Measurements from ENCODE around the gene TGFBR1.
"Not testable (repeated sequence)": the region's sequence is repeated elsewhere in the genome, so short reads cannot be mapped to it uniquely, and the experiment has no call there.

TGFBR1 gene

DNA sequence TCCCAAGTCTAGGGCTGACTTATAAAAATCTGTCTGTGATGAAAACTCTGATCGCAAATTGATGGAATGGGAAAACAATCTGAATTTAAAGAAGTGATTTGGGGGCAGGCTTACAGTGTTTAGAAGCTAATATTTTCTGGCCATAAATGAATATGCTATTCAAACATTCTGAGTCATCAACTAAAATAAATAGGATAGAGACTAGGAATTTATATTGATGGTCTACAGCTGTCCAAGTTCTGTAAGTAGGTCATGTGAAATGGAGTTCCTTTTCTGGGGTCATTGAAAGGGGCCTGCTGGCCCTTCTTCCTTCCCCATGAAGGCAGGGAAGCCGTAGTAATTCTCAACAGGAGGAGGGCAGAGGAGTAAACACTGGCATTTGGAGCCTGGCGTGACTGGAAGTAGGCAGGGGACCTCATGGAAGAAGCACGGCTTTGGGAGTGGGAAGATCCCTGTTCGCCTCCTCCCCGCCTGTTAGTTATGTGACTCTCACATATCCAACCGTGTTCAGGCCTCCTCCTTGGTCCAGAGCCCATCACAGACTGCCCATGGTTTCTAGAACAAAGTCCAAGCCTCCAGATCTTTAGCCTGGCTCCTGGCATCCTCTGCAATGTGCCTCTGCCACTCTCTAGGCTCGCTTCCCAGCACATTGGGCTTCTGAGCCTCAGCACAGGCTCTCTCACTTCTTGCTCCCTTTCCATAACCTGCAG is 85.1 kb downstream of the TGFBR1 start:
- Histone ChIP-seq H3K27ac (ENCODE audit: low read length) (no peak overlapping the region), H3K9me3 (ENCODE audit: insufficient read depth, low read depth, low read length) (no peaks in the 10 kb centered on the region), H3K9ac (ENCODE audit: low read depth, low read length) (no peak overlapping the region), H3K27me3 (ENCODE audit: insufficient read depth, low read length) (no peaks in the 10 kb centered on the region), H3K36me3 (ENCODE audit: insufficient read depth, low read depth, low read length) (no peaks in the 10 kb centered on the region), H3K4me3 (ENCODE audit: low read length) (no peak overlapping the region), H3K4me1 (ENCODE audit: insufficient read depth, low read length) (peaks cover 6% of the 10 kb centered on the region; the same call in 1 of the 2 replicates)

- H3K4me1 ChIP-seq (ENCODE audit: insufficient read depth, low read length): peaks cover 6% of the 10 kb centered on the region; the same call in 1 of the 2 replicates
- H3K27ac ChIP-seq (ENCODE audit: low read length): no peak overlapping the region
- no peaks in the 10 kb centered on the region for H3K27me3 ChIP-seq (ENCODE audit: insufficient read depth, low read length)
- H3K36me3 ChIP-seq (ENCODE audit: insufficient read depth, low read depth, low read length): no peaks in the 10 kb centered on the region
- H3K4me3 ChIP-seq (ENCODE audit: low read length): no peak overlapping the region
- H3K9ac ChIP-seq (ENCODE audit: low read depth, low read length): no peak overlapping the region
- H3K9me3 ChIP-seq (ENCODE audit: insufficient read depth, low read depth, low read length): no peaks in the 10 kb centered on the region
Observed at GRCh38 chr9:99190597-99191283, 85.8 kb downstream of the TGFBR1 start.

DNA sequence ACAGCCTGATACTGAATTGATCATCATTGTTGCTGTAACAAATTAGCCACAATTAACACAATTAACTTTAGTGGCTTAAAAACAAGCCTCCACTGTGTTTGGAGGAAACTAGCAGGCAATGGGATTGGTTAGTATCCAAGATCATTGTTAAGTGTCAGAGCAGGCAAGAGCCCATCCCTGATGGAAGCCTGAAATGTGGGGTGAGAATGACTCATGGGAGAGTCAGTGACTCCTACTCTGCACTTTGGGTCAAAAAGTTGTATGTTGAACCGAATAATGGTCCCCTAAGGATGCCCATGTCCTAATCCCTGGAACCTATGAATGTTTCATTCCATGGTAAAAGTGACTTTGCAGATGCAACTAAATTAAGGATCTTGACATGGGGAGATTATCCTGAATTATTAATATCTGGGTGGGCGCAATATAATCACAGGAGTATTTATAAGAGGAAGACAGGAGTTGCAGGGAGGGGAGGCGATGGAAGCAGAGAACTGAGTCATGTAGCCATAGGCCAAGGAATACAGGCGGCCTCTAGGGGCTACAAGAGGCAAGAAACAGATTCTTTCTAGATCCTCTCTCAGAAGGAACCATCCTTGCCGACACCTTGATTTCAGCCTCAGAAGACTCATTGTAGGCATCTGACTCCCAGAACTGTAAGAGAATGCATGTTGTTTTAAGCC is 88.0 kb downstream of the TGFBR1 start:
- Histone ChIP-seq H3K9ac (ENCODE audit: low read depth, low read length) (no peak overlapping the region), H3K27ac (ENCODE audit: low read length) (no peak overlapping the region), H3K27me3 (ENCODE audit: insufficient read depth, low read length) (no peaks in the 10 kb centered on the region), H3K4me3 (ENCODE audit: low read length) (no peak overlapping the region), H3K4me1 (ENCODE audit: insufficient read depth, low read length) (no peaks in the 10 kb centered on the region), H3K9me3 (ENCODE audit: insufficient read depth, low read depth, low read length) (no peaks in the 10 kb centered on the region), H3K36me3 (ENCODE audit: insufficient read depth, low read depth, low read length) (no peaks in the 10 kb centered on the region)

DNA sequence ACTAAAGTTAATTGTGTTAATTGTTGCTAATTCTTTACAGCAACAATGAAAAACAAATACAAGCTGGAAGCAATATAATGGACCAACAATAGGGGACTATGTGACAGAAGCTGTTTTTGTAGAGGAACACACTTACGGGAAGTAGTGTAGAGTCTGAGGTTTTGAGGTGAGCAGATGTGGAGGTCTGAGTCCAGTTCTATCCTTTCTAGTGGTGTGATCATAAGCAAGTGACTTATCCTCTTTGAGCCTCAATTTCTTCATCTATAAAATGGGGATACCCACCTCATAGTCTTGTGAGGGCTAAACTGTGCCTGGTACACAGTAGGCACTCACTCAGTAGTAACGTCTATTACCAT is 88.5 kb downstream of the TGFBR1 start:
- H3K9ac ChIP-seq (ENCODE audit: low read depth, low read length): no peak overlapping the region
- no peaks in the 10 kb centered on the region for H3K9me3 ChIP-seq (ENCODE audit: insufficient read depth, low read depth, low read length)
- no peaks in the 10 kb centered on the region for H3K4me1 ChIP-seq (ENCODE audit: insufficient read depth, low read length)
- H3K36me3 ChIP-seq (ENCODE audit: insufficient read depth, low read depth, low read length): no peaks in the 10 kb centered on the region
- no peaks in the 10 kb centered on the region for H3K27me3 ChIP-seq (ENCODE audit: insufficient read depth, low read length)
- no peak overlapping the region for H3K27ac ChIP-seq (ENCODE audit: low read length)
- no peak overlapping the region for H3K4me3 ChIP-seq (ENCODE audit: low read length)

DNA sequence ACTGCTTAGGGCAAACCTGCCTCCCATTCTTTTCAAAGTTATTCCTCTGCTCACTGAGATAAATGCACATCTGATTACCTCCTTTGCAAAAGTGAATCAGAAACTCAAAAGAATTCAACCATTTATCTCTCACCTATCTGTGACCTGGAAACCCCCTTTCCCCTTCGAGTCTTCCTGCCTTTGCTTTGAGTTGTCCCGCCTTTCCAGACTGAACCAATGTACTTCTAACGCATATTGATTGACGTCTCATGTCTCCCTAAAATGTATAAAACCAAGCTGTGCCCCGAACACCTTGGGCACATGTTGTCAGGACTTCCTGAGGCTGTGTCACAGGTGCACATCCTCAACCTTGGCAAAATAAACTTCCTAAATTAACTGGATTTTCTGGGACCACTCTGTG is 91.6 kb downstream of the TGFBR1 start:
- H3K27ac ChIP-seq (ENCODE audit: low read length); H3K9me3 ChIP-seq (ENCODE audit: insufficient read depth, low read depth, low read length): not testable (repeated sequence)

DNA sequence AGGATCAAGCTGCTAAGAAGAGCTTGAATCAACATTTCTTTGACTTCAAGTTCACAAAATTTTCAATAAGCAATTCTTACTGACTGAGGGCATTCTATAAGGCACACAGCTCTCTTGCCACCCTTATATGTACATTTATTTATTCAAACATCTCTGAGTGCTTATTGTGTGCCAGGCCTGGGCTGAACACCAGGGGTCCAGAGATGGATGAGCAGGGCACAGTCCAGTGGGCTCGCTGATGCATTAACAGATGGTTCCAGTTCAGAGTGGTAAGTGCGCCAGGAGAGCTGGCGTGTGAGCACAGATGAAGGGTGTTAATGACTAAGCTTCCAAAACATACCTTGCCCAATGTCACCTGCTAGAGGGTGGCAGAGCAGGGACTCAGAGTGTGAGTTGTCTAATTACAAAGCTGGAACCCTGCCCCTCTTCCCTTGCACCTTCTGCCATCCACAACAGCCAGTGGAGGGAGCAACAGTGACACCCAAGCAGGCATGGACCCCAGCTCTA is 92.3 kb downstream of the TGFBR1 start:
- Histone ChIP-seq H3K4me1 (ENCODE audit: insufficient read depth, low read length) (no peaks in the 10 kb centered on the region), H3K9me3 (ENCODE audit: insufficient read depth, low read depth, low read length) (no peaks in the 10 kb centered on the region), H3K27me3 (ENCODE audit: insufficient read depth, low read length) (no peaks in the 10 kb centered on the region), H3K36me3 (ENCODE audit: insufficient read depth, low read depth, low read length) (no peaks in the 10 kb centered on the region), H3K9ac (ENCODE audit: low read depth, low read length) (no peak overlapping the region), H3K4me3 (ENCODE audit: low read length) (no peak overlapping the region), H3K27ac (ENCODE audit: low read length) (no peak overlapping the region)

More for the DNA sequence above, 91.6 kb downstream of the TGFBR1 start:
- H3K36me3 ChIP-seq (ENCODE audit: insufficient read depth, low read depth, low read length); H3K9ac ChIP-seq (ENCODE audit: low read depth, low read length); H3K4me1 ChIP-seq (ENCODE audit: insufficient read depth, low read length); H3K4me3 ChIP-seq (ENCODE audit: low read length); H3K27me3 ChIP-seq (ENCODE audit: insufficient read depth, low read length): not testable (repeated sequence)

GRCh38 chr9:99197987-99198386 is 93.1 kb downstream of the TGFBR1 start:
- Histone ChIP-seq H3K4me3 (ENCODE audit: low read length) (no peak overlapping the region), H3K9me3 (ENCODE audit: insufficient read depth, low read depth, low read length) (no peaks in the 10 kb centered on the region), H3K27me3 (ENCODE audit: insufficient read depth, low read length) (no peaks in the 10 kb centered on the region), H3K9ac (ENCODE audit: low read depth, low read length) (no peak overlapping the region), H3K36me3 (ENCODE audit: insufficient read depth, low read depth, low read length) (no peaks in the 10 kb centered on the region), H3K4me1 (ENCODE audit: insufficient read depth, low read length) (no peaks in the 10 kb centered on the region), H3K27ac (ENCODE audit: low read length) (no peak overlapping the region)

GRCh38 chr9:99199938-99200539 is 95.1 kb downstream of the TGFBR1 start:
- Histone ChIP-seq H3K4me1 (ENCODE audit: insufficient read depth, low read length) (no peaks in the 10 kb centered on the region), H3K27ac (ENCODE audit: low read length) (no peak overlapping the region), H3K9ac (ENCODE audit: low read depth, low read length) (no peak overlapping the region), H3K27me3 (ENCODE audit: insufficient read depth, low read length) (no peaks in the 10 kb centered on the region), H3K36me3 (ENCODE audit: insufficient read depth, low read depth, low read length) (no peaks in the 10 kb centered on the region), H3K4me3 (ENCODE audit: low read length) (no peak overlapping the region), H3K9me3 (ENCODE audit: insufficient read depth, low read depth, low read length) (no peaks in the 10 kb centered on the region)

DNA sequence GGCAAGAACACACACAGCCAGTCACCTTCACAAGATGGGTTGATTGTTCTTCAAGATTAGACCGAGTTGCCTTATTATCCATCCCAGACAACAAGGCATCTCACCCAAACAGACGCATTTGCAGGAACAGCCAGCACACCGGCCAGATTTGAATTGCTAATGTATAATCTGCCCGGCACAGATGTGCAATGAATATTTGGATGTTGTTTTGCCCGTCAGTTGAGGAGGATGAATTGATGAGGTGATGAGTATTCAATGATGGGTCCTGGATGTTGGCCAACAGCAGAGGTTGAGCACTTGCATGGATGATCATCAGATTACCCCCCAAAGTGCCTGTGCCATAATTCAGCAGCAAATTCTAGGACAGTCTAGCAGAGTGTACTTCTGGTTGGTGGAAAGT is 96.7 kb downstream of the TGFBR1 start:
- H3K27ac ChIP-seq (ENCODE audit: low read length): no peak overlapping the region
- no peaks in the 10 kb centered on the region for H3K9me3 ChIP-seq (ENCODE audit: insufficient read depth, low read depth, low read length)
- H3K4me3 ChIP-seq (ENCODE audit: low read length): no peak overlapping the region
- H3K4me1 ChIP-seq (ENCODE audit: insufficient read depth, low read length): no peaks in the 10 kb centered on the region
- H3K27me3 ChIP-seq (ENCODE audit: insufficient read depth, low read length): no peaks in the 10 kb centered on the region
- no peaks in the 10 kb centered on the region for H3K36me3 ChIP-seq (ENCODE audit: insufficient read depth, low read depth, low read length)
- H3K9ac ChIP-seq (ENCODE audit: low read depth, low read length): no peak overlapping the region
